Fibroblast of skin of right quadriceps (primary cell): ENCODE measurements around the gene RNU5B-1.
"Not testable (repeated sequence)": the region's sequence is repeated elsewhere in the genome, so short reads cannot be mapped to it uniquely, and the experiment has no call there.

ENCODE experiments used
- DNase-seq: peaks from one replicate; pipeline ENCODE4 v3.0.0-alpha.2; 2013

RNU5B-1 gene

GRCh38 chr15:65346856-65347598 lies 42.5 kb downstream of the RNU5B-1 start:
- no peak for DNase-seq

- not testable (repeated sequence) for DNase-seq
Measured at GRCh38 chr15:65347756-65348155, 43.3 kb downstream of the RNU5B-1 start.

- DNase-seq: no peak
Measured at GRCh38 chr15:65349338-65349737, 44.9 kb downstream of the RNU5B-1 start.

GRCh38 chr15:65351972-65352371 lies 47.5 kb downstream of the RNU5B-1 start:
- DNase-seq: not testable (repeated sequence)
